GM21367 (cell line): ENCODE results near the gene MRPS18C.

Experiments used
- ATAC-seq: cut with Tn5 transposase; IDR thresholded peaks from one replicate; pipeline ENCODE4 v1.9.1; 2021; ENCODE audit not compliant: unreplicated experiment

MRPS18C gene

DNA sequence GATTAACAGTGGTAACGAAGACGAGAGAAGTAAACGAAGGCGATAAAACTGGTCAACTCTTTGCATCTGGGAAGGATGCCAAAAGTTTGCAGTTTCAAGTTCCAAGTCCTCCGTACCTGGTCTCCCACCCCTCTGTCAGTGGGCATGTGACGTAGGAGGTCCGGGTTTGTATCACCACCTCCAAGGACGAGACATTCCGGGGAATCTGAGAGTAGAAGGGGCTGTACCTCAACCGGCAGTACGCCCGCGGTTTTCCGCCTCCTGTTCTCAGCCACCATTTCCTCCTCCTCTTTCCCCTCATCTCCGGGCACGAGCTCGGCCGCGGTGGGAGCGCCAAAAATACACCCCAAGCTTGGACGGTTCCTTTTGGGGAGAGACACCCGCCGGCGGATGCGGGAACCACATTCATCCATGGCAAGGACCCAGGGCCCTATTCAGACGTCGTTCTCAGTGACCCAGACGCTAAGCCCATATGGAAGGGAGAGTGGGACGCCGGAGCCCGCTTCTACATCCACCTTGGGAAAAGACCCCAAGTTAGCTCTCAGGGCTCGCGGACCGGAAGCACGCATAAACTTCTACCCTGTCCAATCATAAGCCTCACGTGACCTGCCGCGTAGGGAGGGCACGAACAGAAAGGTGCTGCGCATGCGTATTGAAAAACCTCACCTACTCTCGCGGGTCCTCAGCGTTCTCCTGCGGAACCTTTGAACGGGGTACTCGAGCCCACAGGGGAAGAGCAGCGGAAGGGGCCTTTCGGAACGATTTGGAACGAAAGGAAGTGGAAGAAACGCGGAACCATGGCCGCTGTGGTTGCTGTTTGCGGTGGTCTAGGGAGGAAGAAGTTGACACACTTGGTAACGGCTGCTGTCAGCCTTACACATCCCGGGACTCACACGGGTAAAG is at the start of gene MRPS18C, which contains the start of gene HELQ:
MRPS18C (plus strand) TSS at position 778 of the 903 bp plus-strand sequence; CDS start at position 798, 20 bp downstream.
HELQ (minus strand) TSS at position 543 of the 903 bp plus-strand sequence; CDS start at position 413, 130 bp downstream.
- ATAC-seq = peak; percentile 94

GRCh38 chr4:83408908-83409307 is 47.0 kb upstream of the MRPS18C start:
- no peak for ATAC-seq

DNA sequence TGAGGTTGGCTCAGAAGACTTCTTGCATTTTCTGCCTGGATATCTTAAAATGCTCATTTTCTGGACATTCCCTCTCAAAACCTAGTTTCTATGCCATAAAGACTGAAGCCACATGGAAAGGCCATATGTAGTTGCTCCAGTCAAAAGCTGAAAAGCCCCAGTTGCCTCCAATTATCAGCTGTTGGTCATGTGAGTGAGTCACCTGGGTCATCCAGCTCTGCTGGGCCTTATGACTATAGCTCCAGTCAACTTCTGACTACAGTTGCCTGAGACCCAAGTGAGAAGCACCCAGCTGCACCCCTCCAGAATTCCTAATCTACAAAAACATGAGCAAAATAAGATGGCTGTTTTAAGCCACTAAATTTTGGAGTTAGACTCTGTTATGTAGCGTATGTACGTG is 42.2 kb upstream of the MRPS18C start:
- ATAC-seq = no peak

- ATAC-seq = no peak
These were observed 38.3 kb upstream of the MRPS18C start for GRCh38 chr4:83417566-83417965.

DNA sequence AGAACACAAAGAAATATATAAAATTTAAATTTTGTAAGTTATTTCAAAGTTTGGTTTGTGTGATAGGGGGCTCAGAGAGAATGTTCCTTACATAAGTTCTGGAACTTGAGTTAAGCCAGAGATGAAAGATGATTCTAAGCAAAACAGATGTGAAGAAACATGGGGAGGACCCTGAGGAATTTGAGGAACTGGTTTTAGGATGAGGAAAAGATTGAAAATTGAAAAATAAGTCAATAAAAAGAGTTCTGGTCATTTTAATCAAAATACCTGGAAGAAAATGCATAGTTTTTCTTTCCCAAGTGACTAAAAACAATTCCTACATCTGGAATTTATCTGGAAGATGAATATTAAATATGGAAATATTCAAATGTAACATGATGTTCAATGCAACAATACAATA is 37.6 kb upstream of the MRPS18C start:
- no peak for ATAC-seq

GRCh38 chr4:83431200-83431599 is 24.7 kb upstream of the MRPS18C start:
- no peak for ATAC-seq

- no peak for ATAC-seq
These were observed 19.2 kb upstream of the MRPS18C start for GRCh38 chr4:83436680-83437079.

GRCh38 chr4:83438719-83439118 is 17.1 kb upstream of the MRPS18C start:
- ATAC-seq = no peak

DNA sequence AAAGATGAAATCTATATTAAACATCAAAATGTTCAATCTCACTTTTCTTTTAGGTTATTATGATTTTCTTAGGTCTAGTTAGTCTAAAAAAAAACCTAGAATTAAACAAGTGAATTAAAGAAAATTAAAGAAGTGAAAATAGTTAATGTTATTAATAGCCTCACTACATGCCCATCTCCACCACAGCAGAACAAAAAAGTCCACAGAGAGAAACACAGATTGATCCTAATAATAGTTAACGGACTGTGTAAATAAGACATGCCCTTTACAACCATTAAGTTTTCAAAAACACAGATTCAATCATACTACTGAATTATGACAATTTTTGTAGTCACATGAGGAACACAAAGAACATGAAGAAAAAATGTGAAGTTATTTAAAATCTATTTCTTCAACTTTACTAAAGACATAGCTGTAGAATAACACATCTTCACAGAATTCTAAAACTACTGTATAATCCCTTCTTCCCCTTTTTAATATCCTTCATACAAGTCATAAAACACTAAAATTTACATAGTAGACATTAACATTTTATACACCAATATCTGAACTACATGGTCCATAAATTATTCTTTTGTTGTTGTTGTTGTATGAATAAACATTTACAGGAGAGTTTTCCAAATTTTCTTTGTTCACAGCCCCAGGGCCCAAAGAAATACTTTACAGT is 15.6 kb upstream of the MRPS18C start:
- ATAC-seq = no peak

- ATAC-seq = no peak
These were observed 15.0 kb upstream of the MRPS18C start for GRCh38 chr4:83440899-83441298.

GRCh38 chr4:83449009-83449408 is 6.8 kb upstream of the MRPS18C start:
- no peak for ATAC-seq

- no peak for ATAC-seq
These were observed 1.2 kb upstream of the MRPS18C start for GRCh38 chr4:83454686-83455085.

GRCh38 chr4:83456184-83456501 is 285 bp downstream of the MRPS18C start:
- no peak for ATAC-seq

DNA sequence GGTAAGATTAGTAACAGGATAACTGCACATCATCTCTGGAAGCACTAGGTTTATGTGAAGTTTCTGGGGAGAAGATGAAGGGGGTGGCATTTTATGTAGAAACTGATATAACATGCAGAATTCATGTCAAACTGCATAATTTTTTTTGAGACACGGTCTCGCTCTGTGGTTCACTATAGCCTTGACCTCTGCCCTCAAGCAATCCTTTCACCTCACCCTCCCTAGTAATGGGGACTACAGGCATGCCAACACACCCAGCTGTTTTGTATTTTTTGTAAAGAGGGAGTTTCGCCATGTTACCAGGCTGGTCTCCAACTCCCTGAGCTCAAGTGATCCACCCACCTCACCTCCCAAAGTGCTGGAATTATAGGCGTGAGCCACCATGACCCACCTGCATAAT is 17.6 kb downstream of the MRPS18C start:
- no peak for ATAC-seq

DNA sequence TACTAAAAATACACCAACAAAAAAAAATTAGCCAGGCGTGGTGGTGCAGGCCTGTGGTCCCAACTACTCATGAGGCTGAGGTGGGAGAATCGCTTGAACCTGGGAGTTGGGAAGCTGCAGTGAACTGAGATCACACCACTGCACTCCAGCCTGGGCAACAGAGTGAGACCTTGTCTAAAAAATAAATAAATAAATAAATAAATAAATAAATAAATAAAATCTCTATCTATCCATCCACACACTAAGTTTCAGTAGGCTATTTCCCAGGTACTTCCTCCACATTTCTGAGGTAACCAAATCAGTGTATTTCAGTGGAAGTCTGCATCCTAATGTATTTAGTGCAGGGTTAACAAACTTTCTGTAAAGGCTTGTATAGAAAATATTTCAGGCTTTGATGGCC is 18.1 kb downstream of the MRPS18C start:
- no peak for ATAC-seq

DNA sequence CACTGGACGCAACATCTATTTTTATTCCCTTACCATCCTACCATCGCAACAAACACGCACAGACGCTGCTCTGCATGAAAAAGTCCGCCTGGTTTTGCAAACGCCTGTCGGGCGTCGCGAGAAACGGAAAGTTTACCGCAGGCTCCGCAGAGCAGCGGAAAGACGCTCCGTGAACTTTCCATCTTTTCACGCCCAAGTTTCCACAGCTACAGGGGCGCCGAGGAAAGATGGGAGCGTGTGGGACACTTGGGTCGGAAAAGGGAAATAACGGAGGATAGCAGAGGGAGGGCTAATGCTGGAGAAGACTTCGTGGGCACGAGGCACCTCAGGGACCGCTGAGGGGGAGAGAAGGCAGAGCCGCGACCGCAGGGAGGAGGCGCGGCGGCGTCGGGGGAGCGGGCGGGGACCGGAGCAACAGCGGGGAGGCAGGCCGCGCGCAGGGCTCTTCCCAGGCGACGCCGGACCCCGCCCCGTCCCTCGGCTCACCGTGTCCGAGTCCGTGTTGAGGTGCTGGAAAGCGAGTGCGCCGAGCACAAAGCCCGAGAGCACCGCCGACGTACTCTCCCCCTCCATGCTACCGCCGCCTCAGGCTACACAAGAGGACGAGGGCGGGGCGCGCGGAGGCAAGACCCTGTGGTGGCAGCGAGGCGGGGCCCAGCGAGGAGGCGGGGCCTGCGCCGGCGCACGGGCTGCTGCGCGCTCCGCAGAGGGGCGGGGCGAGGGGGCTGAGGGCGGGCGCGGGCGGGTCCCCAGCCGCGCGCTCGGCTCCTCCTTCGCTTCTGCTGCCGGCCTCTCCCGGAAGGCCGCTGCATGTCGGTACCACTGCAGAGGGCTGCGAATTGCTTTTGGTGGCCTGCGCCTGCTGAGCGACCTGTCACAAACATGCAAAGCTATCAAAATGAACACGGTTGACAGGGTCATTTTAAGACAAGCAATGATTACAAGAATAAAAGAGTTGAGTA is 28.9 kb downstream of the MRPS18C start, which contains the start of gene ABRAXAS1:
ABRAXAS1 (minus strand) TSS at position 601 of the 962 bp plus-strand sequence; CDS start at position 573, 28 bp downstream.
- ATAC-seq = peak; percentile 94

- ATAC-seq = no peak
These were observed 30.7 kb downstream of the MRPS18C start for GRCh38 chr4:83486457-83487129.

DNA sequence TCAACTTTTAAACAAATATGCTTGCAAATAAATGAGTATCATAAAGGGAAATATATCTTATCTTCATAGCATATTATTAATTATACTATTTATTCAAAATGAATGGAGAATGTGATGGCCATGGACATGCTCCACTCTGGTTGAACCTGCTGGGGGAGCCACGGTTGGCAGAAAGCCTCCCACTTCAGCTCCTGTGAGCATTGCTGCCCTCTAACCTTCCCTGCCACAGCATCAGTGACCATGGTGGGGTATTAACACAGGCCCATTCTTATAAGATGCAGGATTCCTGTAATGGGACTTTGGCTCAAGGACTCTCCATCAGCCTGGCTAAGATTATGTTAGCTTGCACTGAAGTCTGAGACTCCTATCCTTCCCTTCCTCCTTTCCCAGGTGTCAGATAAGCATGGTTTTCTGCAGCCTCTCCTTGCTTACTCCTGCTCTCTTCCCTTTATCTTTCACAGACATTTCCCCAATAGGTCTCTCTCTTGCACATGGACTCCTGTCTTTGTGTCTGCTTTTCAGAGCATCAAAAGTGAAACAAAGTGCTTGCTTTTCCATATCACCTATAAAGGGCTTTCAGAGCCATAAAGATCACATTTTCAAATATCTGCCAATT is 34.0 kb downstream of the MRPS18C start:
- ATAC-seq = no peak

DNA sequence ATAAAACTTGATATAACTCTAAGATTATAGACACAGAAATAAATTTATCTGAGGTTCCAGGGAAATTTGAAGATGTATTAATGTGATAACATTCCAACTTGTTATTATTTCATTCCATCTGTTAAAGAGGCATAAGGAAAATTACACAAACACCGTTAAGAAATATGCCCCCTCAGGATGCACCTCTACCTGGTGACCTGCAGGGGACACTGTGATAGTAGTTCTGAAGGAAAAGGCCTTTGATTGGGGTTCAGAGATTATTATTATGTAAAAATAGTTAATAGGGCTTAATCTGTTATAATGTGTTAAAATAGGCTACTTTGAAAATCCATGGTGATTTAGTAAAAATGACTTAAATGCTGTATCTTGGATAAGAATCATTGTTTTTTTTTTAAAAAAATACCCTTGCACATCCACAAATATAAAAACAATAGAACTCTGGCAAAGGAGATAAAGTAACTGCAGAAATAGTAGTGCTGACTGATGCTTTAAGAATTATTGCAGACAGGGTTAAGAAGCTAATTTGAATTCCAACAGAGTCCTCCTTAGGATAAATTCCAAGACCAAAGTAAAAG is 35.1 kb downstream of the MRPS18C start:
- ATAC-seq = peak; percentile 72
